Gastroesophageal sphincter (tissue), 3 donors: ENCODE data around the gene HSD17B14.

Experiments used
- CTCF ChIP-seq, 4 experiments: fragments of 200-600 bp in 2 of 4; fragments of 450-650 bp in 2 of 4; sonication (generic) in 1 of 4; IDR thresholded peaks; one replicate each; pipeline ENCODE4 v1.5.1; 2017 to 2019; ENCODE audit warnings: antibody characterized with exemption in 4 of 4, mild to moderate bottlenecking in 2 of 4, moderate library complexity in 2 of 4
- POLR2A ChIP-seq, 2 donors: fragments of 450-650 bp; IDR thresholded peaks; one replicate each; pipeline ENCODE4 v1.6.1; 2017; ENCODE audit warnings: antibody characterized with exemption in 2 of 2, mild to moderate bottlenecking in 2 of 2, moderate library complexity in 1 of 2
- POLR2AphosphoS5 ChIP-seq: sonication (generic); formaldehyde crosslinking; IDR thresholded peaks from one replicate; pipeline ENCODE4 v1.6.1; 2017; ENCODE audit warnings: antibody characterized with exemption

GRCh38 chr19:48804496-48804895 is 31.8 kb downstream of the HSD17B14 start:
- TF ChIP-seq POLR2AphosphoS5 (no peak), CTCF (IDR thresholded peaks at IDR 0.05) (no peak), POLR2A (IDR thresholded peaks at IDR 0.05) (no peak)
